ENCODE measurements around the gene CBLN4.

DNA sequence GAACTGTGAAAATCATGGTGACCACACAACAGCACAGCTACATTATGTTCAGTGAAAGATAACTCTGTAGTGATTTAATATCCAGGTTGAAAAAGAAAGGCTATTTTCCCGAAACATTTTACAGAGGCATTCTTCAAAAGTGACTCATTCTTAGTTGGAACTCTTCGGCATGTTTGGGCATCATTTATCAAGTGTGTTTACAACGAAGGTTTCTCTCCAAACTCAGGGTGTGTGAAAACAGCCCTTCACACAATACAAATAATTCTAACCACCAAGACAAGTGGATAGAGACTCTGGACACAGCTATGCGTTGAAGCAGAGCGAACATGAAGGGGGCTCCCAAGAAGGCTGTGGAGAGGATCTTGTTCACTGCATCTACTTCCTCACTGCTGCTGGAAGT, 57.6 kb downstream of the CBLN4 start:
- TF ChIP-seq, protein P1, sequence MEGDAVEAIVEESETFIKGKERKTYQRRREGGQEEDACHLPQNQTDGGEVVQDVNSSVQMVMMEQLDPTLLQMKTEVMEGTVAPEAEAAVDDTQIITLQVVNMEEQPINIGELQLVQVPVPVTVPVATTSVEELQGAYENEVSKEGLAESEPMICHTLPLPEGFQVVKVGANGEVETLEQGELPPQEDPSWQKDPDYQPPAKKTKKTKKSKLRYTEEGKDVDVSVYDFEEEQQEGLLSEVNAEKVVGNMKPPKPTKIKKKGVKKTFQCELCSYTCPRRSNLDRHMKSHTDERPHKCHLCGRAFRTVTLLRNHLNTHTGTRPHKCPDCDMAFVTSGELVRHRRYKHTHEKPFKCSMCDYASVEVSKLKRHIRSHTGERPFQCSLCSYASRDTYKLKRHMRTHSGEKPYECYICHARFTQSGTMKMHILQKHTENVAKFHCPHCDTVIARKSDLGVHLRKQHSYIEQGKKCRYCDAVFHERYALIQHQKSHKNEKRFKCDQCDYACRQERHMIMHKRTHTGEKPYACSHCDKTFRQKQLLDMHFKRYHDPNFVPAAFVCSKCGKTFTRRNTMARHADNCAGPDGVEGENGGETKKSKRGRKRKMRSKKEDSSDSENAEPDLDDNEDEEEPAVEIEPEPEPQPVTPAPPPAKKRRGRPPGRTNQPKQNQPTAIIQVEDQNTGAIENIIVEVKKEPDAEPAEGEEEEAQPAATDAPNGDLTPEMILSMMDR (conservative IDR thresholded peaks at IDR 0.05 in 1 of 2, IDR thresholded peaks at IDR 0.05 in 1 of 2; ENCODE audit: low read depth in 1 of 2, low read length in 2 of 2), result no peak
- no peak for TF ChIP-seq EZH2 (IDR thresholded peaks at IDR 0.05; ENCODE audit: low read length, missing control alignments)
